NCI-H2107 treated with DMSO at 0.1 percent for 48 hours (cell line): Measurements from ENCODE around the gene DENND2A.
A peak's percentile ranks its signal among the peaks of the same experiment; 100 is the strongest.
"Not testable (repeated sequence)": the region's sequence is repeated elsewhere in the genome, so short reads cannot be mapped to it uniquely, and the experiment has no call there.

Experiments used
- DNase-seq: peaks from one replicate; lab custom pipeline; 2025; ENCODE audit not compliant: unreplicated experiment; lab: John Stamatoyannopoulos, UW

The DENND2A gene

DNA sequence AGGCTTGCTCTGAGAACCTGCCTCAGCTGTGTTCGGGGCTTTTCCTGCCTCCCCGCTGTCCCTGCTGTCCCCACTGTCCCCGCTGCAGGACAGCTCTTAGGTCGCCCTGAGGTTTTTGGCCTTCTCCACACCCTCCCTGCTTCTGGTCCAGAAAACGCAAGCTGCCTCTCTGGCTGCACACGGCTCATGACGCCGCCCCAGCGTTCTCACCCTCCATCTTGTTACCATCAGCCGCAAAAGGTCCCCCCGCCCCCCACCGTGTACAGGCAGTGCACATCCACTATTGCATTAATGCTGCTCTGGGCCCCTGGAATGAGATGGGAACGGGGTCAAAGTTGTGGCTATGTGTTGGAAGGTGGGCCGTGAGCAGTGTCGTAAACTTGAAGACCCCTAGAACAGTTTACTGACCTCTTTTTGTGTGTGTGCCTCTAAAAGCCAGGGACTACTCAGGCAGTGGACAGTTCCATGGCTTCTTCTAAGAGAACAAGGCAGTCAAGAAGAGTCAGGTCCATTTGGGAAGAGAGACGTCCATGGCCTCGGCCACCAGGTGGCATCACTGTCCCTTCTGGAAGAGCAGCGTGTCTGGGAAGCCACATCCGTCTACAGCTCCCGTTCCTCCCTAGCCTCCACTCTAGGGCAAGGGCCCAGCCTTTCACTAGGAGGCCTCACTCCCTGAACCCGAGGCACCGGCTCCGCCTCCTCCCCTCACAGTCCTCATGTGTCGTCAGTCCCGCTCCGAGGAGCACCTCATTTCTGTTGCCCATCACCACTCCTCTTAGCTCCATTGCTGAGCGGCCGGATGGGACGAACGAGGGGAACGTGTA is 122.9 kb downstream of the DENND2A start:
- DNase-seq, result peak; percentile 93

DNA sequence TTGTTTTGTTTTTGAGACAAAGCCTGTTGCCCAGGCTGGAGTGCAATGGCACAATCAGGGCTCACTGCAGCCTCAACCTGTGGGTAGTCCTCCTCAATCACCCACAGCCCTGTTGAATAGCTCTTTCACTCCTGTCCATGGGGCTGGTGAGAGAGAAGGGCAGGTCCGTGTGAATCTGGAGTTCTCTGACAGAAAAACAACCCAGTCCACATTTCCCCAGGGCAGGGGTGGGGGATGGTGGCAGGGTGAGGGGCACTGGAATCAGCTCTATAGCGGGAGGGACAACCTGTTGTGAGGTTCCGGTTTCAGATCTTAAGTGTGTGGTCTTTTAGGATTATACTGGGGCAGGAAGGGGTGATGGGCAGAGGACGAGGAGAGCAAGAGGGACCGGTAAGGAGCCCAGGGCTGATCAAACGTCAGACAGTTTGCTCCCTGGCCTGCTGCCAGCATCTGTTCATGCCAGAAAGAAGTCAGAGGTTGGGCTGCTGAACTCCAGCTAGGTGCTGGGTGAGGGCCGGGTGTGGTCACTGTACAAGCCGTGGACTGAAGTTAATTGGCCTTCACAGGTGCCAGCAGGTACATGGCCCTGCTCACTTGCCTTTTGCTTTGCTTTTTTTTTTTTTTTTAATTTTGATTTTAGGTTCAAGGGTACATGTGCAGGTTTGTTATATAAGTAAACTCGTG is 128.2 kb downstream of the DENND2A start:
- DNase-seq, result peak; percentile 65

DNA sequence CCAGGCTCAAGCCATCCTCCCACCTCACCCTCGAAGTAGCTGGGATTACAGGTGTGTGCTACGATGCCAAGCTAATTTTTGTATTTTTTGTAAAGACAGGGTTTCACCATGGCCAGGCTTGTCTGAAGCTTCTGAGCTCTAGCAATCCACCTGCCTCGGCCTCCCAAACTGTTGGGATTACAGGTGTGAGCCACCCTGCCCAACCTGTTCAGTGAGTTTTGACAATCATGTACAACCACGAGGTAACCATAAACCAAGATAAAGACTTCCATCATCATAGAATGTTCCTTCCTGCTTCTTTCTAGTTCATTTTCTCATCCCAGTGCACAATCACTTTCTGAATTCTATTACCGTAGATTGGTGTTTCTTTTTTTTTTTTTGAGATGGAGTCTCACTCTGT is 130.8 kb downstream of the DENND2A start:
- no peak for DNase-seq

GRCh38 chr7:140507556-140507955 is 133.1 kb downstream of the DENND2A start:
- not testable (repeated sequence) for DNase-seq

- peak; percentile 98 for DNase-seq
Measured at GRCh38 chr7:140506788-140507464, 133.7 kb downstream of the DENND2A start.

GRCh38 chr7:140501966-140502365 is 138.6 kb downstream of the DENND2A start:
- peak; percentile 62 for DNase-seq

DNA sequence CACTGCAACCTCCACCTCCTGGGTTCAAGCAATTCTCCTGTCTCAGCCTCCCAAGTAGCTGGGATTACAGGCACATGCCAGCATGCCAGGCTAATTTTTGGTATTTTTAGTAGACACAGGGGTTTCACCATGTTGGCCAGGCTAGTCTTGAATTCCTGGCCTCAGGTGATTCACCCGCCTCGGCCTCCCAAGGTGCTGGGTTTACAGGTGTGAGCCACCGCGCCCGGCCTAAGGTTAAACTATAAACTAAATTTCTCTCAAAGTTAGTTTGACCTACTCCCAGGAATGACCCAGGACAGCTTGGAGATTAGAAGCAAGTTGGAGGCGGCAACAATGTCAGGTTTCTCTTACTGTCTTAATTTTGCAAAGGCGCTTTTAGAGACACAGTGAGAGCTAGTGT is 142.8 kb downstream of the DENND2A start:
- not testable (repeated sequence) for DNase-seq

DNA sequence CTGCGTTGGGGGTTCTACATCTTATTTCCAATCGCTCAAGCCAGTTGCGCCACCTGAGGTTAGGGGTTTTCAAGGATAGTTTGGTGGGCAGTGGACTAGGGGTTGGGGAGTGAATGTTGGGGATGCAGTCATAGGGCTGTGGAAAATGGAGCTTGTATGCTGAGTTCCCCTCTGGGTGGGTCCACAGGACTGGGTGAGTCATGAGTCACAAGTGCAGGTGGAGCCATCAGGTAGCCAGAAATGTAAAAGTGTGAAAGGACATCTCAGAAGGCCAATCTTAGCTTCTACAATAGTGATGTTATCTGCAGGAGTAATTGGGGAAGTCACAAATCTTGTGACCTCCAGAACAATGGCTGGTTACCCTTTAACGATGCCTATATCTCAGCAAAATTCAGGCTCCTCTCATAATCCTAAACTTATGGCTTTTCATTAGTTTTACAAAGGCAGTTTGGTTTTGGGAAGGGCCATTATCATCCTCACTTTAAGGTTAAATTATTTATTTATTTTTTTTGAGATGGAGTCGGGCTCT is 143.3 kb downstream of the DENND2A start:
- no peak for DNase-seq

GRCh38 chr7:140495514-140496097 is 145.0 kb downstream of the DENND2A start:
- no peak for DNase-seq

- DNase-seq, result no peak
Measured at GRCh38 chr7:140494867-140495266, 145.7 kb downstream of the DENND2A start.

DNA sequence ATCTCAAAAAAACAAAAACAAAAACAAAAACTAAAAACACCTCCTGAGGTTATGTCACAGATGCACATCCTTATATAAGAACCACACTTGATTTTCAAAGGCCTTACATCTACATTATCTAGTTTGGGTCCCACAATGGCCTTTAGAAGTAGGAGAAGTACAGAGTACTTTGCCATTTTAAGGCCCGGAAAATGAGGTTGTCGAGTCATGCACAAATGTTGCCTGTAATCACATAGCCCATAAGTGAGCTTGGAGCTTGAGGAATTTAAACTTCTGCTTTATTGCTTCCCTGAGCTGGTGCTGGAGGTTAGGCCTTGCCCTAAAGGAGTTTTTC is 151.6 kb downstream of the DENND2A start:
- DNase-seq, result no peak

- no peak for DNase-seq
Measured at GRCh38 chr7:140485500-140486265, 154.9 kb downstream of the DENND2A start.

DNA sequence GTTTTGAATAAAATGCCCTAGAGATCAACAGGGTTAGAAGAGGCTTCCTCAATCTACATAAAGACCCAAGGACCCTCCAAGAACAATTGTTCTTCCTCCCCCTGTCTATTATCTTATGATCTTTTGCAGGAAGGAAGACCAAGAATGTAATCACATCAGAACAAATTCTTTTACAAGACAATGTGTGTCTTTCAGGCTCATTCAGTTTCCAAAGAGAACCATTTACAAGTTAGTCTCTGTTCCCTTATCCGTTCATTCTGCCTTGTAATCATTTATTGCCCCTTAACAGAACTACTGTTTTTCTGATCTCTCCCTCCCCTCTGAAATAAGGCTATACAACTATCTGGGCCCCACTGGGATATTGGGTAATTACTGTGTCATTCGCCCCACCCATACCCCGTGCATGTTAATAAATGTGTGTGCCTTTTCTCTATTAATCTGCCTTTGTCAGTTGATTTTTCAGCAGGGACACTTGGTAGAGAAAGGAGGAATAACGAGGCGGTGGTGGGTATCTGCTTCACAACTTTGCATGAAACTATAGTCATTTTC is 155.6 kb downstream of the DENND2A start:
- no peak for DNase-seq

GRCh38 chr7:140484479-140484878 is 156.1 kb downstream of the DENND2A start:
- no peak for DNase-seq

DNA sequence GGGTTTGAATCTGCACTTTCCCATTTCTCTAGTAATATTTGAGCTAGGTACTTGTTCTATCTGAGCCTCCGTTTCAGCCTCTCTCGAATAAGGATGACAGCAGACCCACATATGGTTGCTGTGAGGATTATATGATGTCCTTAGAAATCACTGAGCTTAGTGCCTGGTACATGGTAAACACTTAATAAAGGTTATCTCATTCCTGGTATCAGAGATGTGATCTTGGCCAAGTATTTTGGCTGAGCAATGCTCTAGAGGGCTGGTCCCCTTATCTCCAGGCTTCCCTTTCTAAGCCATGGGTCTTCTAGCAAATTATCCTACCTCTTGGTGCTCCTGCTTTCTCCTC is 160.9 kb downstream of the DENND2A start:
- no peak for DNase-seq

- peak; percentile 97 for DNase-seq
Measured at GRCh38 chr7:140479062-140479738, 161.4 kb downstream of the DENND2A start, which contains the start of gene MKRN1. Gene MKRN1 (minus strand): TSS chr7:140479505. CDS start chr7:140479344, 161 bp downstream.

DNA sequence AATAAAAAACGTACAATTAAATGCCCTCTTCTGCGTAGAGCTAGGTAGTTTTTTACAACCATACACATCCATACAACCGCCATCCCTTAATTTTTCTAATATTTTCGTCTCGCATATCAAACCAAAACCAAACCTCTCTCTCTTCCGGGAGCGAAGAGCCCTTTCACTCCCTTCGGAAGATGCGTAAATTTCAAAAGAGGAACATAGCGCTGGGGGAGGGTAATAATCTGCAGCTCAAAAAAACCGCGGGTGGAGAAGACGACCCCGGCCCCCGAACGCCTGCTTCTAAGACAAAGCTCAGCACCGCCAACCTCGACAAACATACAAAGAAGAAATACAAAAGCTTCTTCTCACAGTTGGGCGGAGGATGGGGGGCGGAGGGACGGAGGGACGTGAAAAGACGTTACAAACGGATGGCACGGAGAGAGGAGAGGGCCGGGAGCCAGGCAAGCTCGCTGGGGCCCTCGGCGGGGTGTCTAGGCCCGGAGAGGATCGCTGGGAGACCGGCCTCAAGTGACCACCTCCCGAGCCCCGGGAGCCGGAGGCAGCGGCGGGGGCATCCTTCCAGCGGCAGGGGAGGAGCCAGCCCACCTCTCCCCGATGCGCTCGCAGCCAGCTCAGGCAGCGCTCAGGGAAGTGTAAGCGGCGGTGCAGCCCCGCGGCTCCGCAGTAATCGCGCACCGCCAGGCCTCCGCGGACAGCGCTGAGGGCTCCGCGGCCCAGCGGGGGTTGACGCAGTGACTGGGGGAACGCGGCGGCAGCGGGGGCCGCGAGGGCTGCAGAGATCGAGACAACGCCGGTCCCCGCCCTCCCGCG is 162.2 kb downstream of the DENND2A start:
- DNase-seq, result no peak

GRCh38 chr7:140476698-140477261 is 163.8 kb downstream of the DENND2A start:
- DNase-seq, result no peak
